GM19328 (cell line): Measurements from ENCODE around the gene SLC25A46.
"Not testable (repeated sequence)": the region's sequence is repeated elsewhere in the genome, so short reads cannot be mapped to it uniquely, and the experiment has no call there.

Experiments
- ATAC-seq: cut with Tn5 transposase; IDR thresholded peaks from one replicate; pipeline ENCODE4 v1.9.1; 2021; ENCODE audit warnings: mild to moderate bottlenecking, moderate library complexity; ENCODE audit not compliant: unreplicated experiment

SLC25A46 gene

DNA sequence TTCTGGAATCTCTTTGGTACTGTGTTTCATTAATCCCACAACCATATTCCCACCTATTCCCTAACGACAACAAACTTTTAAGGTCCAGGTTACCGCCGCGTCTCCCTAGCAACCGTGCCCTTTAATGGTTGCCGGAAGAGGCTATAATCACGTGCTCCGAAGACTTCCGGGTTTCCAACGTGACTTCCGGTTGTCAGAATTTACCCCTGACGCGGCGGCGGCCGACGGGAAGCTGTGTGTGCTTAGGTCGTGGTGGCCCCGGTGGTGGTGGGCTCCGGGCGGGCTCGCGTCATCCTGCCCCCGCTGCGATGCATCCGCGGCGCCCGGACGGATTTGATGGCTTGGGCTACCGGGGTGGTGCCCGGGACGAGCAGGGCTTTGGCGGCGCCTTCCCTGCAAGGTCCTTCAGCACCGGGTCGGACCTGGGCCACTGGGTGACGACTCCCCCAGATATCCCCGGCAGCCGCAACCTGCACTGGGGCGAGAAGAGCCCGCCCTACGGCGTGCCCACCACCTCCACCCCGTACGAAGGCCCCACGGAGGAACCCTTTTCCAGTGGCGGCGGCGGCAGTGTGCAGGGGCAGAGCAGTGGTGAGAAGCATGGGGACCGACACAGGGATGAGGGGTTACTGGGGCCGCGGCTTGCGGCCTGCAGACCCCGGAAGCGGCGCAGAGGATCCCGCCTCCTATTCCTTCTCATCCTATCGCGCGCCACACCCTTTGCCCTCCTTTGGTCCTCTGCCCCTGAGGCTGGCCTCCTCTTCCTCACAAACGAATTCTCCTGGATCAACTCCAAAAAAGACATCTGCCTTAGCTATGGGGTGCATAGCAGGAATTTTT is at the start of gene SLC25A46:
Gene SLC25A46, plus strand, starts transcription at position 196 of the 840 bp plus-strand sequence. Its CDS starts 113 bp downstream, at position 309.
- ATAC-seq = peak; percentile 98

- not testable (repeated sequence) for ATAC-seq
Observed at GRCh38 chr5:110690587-110690986, 48.2 kb upstream of the SLC25A46 start.

- not testable (repeated sequence) for ATAC-seq
Observed at GRCh38 chr5:110692669-110693068, 46.1 kb upstream of the SLC25A46 start.

- no peak for ATAC-seq
Observed at GRCh38 chr5:110702300-110702699, 36.5 kb upstream of the SLC25A46 start.

DNA sequence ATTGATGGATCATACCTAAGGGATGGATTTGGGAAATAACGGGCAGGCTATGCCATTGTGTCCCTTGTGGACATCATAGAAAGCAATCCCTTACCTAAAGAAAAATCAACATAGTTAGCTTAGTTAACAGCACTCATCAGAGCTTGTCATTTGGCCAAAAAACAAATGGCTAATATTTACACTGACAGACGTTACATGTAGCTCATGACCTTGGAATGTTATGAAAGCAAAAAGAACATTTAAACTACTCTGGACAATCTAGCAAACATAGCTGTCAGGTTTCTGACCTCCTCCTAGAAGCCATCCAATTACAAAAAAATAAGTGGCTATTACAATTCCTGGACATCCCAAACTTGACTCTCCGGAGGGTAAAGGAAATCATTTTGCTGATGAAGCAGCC is 36.1 kb upstream of the SLC25A46 start:
- ATAC-seq = no peak

GRCh38 chr5:110703481-110703880 is 35.3 kb upstream of the SLC25A46 start:
- no peak for ATAC-seq

GRCh38 chr5:110705349-110705748 is 33.5 kb upstream of the SLC25A46 start:
- ATAC-seq = no peak

GRCh38 chr5:110707260-110707844 is 31.5 kb upstream of the SLC25A46 start:
- no peak for ATAC-seq

GRCh38 chr5:110716247-110717245 is 22.3 kb upstream of the SLC25A46 start:
- ATAC-seq = peak; percentile 99

DNA sequence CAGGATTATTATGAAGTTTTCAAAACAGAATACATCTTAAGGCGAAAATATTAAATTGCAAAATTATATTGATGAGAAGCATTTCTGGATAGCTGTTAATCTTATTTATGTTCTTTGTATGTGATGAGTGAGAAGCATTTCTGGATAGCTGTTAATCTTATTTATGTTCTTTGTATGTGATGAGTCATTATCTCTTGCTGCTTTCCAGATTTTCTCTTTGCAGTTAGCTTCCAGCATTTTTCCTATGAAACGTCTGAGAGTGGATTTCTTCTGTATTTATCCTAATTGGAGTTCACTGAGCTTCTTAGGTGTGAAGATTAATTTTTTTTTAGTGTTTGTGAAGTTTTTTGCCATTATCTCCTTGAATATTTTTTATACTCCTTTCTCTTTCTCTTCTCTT is 20.5 kb upstream of the SLC25A46 start:
- ATAC-seq = no peak

DNA sequence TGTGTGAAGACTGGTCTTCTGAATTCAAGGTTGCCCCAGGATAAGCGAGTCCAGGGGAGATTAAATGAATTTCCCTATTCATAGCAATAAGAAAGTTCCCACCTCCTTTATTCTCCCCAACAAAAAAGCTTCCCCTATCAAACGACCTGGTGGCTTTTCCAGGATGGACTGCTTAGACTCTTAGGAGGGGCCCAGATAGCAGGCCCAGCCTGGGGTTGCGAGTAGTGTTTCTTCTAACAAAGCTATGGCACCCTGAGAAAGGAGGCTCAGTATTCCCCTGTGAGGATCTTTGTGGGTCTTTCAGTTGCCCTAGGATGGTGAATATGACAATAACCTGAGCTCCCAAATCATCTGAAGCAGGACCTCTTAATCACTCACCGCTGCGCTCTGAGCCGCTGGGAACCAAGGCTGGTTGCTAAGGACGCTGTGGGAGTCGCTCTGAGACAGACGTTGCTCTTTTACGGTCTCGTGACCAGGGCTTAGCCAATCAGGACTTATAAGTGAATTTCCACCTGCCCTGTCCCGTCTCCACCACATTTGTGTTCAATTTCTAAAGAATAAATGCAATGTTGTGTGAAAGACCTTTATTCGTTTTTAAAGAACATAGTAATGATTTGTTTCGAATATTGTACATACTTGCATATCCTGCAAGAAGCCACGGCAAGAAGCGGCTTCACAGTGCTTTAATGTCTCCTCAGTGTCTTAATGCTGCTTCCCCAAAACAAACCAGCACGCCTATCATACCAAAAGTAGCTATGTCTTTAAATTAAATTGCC is 12.4 kb upstream of the SLC25A46 start, which contains the start of gene TMEM232:
Gene TMEM232, minus strand, starts transcription at position 423 of the 776 bp plus-strand sequence. CDS start 59,319 bp downstream, outside the sequence.
- ATAC-seq = peak; percentile 88

DNA sequence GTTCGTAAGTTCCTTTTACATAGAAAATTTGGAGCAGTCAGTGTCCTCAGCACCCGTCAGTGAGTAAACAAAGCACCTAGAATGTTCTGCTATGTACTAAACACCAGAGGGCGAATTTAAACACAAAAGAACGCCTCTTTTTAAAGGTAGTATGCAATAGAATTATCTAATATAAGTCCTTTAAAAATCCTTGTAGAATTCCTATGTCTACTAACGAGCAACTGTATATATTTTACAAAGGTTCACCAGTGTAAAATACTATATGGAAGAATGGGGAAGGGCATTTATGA is 11.8 kb upstream of the SLC25A46 start:
- ATAC-seq = peak; percentile 32

DNA sequence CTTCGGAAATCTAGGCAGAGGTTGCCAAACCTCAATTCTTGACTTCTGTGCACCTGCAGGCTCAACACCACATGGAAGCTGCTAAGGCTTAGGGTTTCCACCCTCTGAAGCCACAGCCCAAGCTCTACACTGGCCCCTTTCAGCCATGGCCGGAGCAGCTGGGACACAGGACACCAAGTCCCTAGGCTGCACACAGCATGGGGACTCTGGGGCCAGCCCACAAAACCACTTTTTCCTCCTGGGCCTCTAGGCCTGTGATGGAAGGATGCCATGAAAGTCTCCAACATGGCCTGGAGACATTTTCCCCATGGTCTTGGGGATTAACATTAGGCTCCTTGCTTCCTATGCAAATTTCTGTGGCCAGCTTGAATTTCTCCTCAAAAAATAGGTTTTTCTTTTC is 7.3 kb upstream of the SLC25A46 start:
- ATAC-seq = not testable (repeated sequence)

- no peak for ATAC-seq
Observed at GRCh38 chr5:110734101-110734500, 4.7 kb upstream of the SLC25A46 start.

GRCh38 chr5:110735556-110735955 is 3.3 kb upstream of the SLC25A46 start:
- ATAC-seq = no peak

DNA sequence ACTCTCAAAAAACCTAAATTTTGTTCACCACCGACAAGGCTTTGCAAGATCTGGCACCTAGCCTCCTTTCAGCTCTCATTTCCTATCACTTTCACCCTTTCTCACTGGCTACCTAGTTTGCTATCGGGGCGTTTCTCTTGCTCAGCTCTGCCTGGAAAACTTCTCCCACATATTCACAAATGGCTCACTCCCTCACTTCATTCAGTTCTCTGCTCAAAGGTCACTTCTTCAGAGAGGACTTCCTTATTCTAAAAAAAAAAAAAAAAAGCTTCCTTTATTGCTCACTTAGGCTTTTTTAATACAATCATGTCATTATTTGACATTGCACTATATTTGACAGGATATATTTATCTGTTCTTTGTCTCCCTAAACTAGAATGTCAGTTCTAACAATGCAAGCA is 2.1 kb upstream of the SLC25A46 start:
- no peak for ATAC-seq

- peak; percentile 64 for ATAC-seq
Observed at GRCh38 chr5:110738503-110738811, 350 bp upstream of the SLC25A46 start.

DNA sequence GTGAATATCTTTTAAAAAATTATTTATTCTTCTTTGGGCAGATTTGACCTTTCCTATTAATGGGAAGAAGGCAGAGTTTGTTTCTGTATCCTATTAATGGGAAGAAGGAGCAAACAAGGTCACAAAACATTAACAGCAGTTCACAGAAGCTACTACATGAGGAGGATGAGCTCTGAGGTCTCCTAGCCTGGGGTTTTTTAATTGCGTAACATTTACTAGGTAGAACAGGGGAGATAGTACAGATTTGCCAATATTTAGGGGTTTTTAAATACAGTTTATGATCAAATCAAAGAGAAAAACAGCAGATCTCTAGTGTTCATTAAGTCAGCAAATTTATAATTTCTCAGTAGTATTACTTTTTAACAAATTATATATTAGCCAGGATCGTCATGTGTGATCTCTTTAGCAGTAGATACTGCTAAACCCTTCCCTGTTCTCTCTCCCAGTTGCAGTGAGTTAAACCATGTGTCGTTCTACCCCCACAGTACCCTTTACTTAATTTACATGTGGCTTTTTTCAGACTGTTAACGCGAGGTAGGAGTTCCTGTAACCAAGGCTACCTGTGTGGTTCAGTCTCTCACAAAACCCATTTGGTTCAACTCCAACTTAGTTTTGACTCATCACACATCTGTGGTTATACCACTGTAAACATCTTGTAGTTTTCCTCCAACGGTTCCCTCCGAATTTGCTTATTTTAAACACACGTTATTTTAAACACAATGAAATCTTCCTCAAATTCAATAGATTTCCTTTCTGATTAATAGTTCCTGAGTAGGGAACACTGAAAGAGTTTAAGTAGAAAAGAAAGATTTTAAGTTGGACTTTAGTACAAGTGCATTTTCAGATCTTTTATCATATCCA is 13.3 kb downstream of the SLC25A46 start:
- ATAC-seq = peak; percentile 99

DNA sequence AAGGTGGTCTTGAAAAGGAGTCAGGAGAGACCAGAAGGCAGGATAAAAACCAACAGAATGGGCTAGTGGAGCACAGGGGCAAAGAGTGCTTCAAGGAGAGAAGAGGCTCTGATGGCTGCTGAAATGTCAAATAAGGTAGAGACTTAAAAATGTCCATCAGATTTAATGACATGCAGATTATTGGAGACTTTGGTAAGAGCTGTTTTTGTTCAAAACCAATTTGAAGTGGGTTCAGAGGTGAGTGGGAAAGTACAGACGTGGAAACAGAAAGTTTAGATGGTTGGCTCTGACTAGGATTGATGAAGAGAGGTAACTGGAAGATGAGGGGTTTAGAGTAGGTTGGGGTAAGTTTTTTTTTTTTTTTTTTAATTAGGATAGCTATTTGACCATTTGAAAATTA is 14.1 kb downstream of the SLC25A46 start:
- no peak for ATAC-seq

- no peak for ATAC-seq
Observed at GRCh38 chr5:110753600-110753999, 14.8 kb downstream of the SLC25A46 start.
